Astrocyte (in vitro differentiated cells and primary cell): ENCODE results near the gene ARAP1.

ENCODE experiments used
- EZH2 ChIP-seq: IDR thresholded peaks from 2 replicates; pipeline ENCODE4 v1.6.1; 2012; ENCODE audit warnings: mild to moderate bottlenecking, low read length, inconsistent platforms; ENCODE audit not compliant: insufficient read depth
- TF ChIP-seq, protein P1 (sequence below): IDR thresholded peaks from 2 replicates; pipeline ENCODE4 v1.5.1; 2011; ENCODE audit warnings: low read depth, mild to moderate bottlenecking, inconsistent platforms, low read length, moderate library complexity; ENCODE audit not compliant: insufficient read depth

DNA sequence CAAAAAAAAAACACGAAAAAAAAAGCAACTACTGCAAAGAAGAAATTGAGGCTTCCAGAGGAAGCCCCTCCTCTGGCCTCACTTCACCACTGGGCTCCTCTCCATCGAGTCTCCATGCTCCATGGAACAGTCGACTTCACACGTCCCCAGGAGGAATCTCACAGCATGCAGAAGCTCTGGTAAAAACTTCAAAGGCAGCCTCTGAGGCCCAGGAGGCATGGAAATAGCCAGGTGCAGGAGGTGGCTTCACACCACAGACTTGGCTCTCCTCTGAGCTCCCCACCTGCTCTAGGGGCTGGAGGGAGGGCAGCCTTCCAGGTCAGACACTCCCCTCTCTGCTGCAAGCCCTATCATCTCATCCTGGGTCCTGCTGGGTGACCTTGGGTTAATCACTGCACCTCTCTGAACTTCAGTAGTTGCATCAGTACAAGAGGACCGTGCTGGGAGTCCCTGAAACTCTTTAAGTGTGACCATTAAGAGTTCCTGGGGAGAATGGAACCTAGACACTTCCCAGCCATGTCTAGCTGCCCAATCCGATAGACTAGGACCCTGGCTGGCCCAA is 86.2 kb downstream of the ARAP1 start:
- TF ChIP-seq, protein P1, sequence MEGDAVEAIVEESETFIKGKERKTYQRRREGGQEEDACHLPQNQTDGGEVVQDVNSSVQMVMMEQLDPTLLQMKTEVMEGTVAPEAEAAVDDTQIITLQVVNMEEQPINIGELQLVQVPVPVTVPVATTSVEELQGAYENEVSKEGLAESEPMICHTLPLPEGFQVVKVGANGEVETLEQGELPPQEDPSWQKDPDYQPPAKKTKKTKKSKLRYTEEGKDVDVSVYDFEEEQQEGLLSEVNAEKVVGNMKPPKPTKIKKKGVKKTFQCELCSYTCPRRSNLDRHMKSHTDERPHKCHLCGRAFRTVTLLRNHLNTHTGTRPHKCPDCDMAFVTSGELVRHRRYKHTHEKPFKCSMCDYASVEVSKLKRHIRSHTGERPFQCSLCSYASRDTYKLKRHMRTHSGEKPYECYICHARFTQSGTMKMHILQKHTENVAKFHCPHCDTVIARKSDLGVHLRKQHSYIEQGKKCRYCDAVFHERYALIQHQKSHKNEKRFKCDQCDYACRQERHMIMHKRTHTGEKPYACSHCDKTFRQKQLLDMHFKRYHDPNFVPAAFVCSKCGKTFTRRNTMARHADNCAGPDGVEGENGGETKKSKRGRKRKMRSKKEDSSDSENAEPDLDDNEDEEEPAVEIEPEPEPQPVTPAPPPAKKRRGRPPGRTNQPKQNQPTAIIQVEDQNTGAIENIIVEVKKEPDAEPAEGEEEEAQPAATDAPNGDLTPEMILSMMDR: no peak
- TF ChIP-seq EZH2: no peak
